ENCODE results near the gene SLC40A1. TPM values are rescaled to one million over a fixed set of nuclear protein-coding genes. Genes with fewer than 3 reads are reported as not detected.
A peak's percentile ranks its signal among the peaks of the same experiment; 100 is the strongest.

Gene SLC40A1
- total RNA-seq, 1 donor from 2014 or later, result 3.1 TPM

- H3K4me1 Mint-ChIP-seq (ENCODE audit: low read depth, unreplicated experiment), result peaks cover 10% of the 10 kb centered on the region
- H3K4me3 ChIP-seq (ENCODE audit: insufficient read depth, low read depth, low read length), result no peak overlapping the region
- FAIRE-seq, result no peak
These were observed 21.9 kb downstream of the SLC40A1 start for GRCh38 chr2:189558516-189559272.

GRCh38 chr2:189557373-189557772 lies 23.2 kb downstream of the SLC40A1 start:
- no peaks in the 10 kb centered on the region for H3K36me3 ChIP-seq (ENCODE audit: insufficient read depth, low read length)
- Mint-ChIP-seq H3K27ac (ENCODE audit: unreplicated experiment) (peak overlapping the region; percentile 53), H3K4me3 (ENCODE audit: unreplicated experiment) (no peak overlapping the region), H3K9me3 (ENCODE audit: unreplicated experiment) (no peaks in the 10 kb centered on the region), H3K4me1 (ENCODE audit: low read depth, unreplicated experiment) (peaks cover 10% of the 10 kb centered on the region), H3K36me3 (ENCODE audit: low read depth, unreplicated experiment) (no peaks in the 10 kb centered on the region), H3K27me3 (ENCODE audit: low read depth, unreplicated experiment) (no peaks in the 10 kb centered on the region)
- no peak overlapping the region for H3K4me2 ChIP-seq (ENCODE audit: low read length)
- H3K27ac ChIP-seq (ENCODE audit: low read depth, low read length), result no peak overlapping the region
- no peaks in the 10 kb centered on the region for H4K20me1 ChIP-seq (ENCODE audit: insufficient read depth, low read length)
- H3K4me3 ChIP-seq (ENCODE audit: insufficient read depth, low read depth, low read length), result no peak overlapping the region
- no peaks in the 10 kb centered on the region for H3K79me2 ChIP-seq (ENCODE audit: insufficient read depth, low read length)
- no peak for FAIRE-seq
- no peaks in the 10 kb centered on the region for H3K4me1 ChIP-seq (ENCODE audit: insufficient read depth, low read length)
- no peak overlapping the region for H2AFZ ChIP-seq (ENCODE audit: low read depth, low read length)
- H3K27me3 ChIP-seq (ENCODE audit: insufficient read depth, low read length), result no peaks in the 10 kb centered on the region
- no peak overlapping the region for H3K9ac ChIP-seq (ENCODE audit: low read length)
- no peak for TF ChIP-seq CTCF (IDR thresholded peaks at IDR 0.05; ENCODE audit: insufficient read depth, low read depth, low read length)
- no peak for TF ChIP-seq EZH2 (IDR thresholded peaks at IDR 0.05; ENCODE audit: insufficient read depth, low read length)
- H3K9me3 ChIP-seq (ENCODE audit: insufficient read depth, low read depth, low read length), result no peaks in the 10 kb centered on the region
- no peak for DNase-seq (ENCODE audit: low read depth)

More at GRCh38 chr2:189558516-189559272, 21.9 kb downstream of the SLC40A1 start:
- H3K27me3 Mint-ChIP-seq (ENCODE audit: low read depth, unreplicated experiment), result no peaks in the 10 kb centered on the region
- no peak overlapping the region for H3K27ac Mint-ChIP-seq (ENCODE audit: unreplicated experiment)
- no peaks in the 10 kb centered on the region for H3K9me3 Mint-ChIP-seq (ENCODE audit: unreplicated experiment)
- no peak overlapping the region for H3K27ac ChIP-seq (ENCODE audit: low read depth, low read length)
- no peak overlapping the region for H3K4me2 ChIP-seq (ENCODE audit: low read length)
- H3K9me3 ChIP-seq (ENCODE audit: insufficient read depth, low read depth, low read length), result no peaks in the 10 kb centered on the region
- H3K36me3 Mint-ChIP-seq (ENCODE audit: low read depth, unreplicated experiment), result no peaks in the 10 kb centered on the region
- no peak overlapping the region for H3K4me3 Mint-ChIP-seq (ENCODE audit: unreplicated experiment)
- DNase-seq (ENCODE audit: low read depth), result no peak
- H2AFZ ChIP-seq (ENCODE audit: low read depth, low read length), result no peak overlapping the region
- TF ChIP-seq EZH2 (IDR thresholded peaks at IDR 0.05; ENCODE audit: insufficient read depth, low read length) (no peak), CTCF (IDR thresholded peaks at IDR 0.05; ENCODE audit: insufficient read depth, low read depth, low read length) (no peak)
- H3K4me1 ChIP-seq (ENCODE audit: insufficient read depth, low read length), result no peaks in the 10 kb centered on the region
- H3K27me3 ChIP-seq (ENCODE audit: insufficient read depth, low read length), result no peaks in the 10 kb centered on the region
- H4K20me1 ChIP-seq (ENCODE audit: insufficient read depth, low read length), result no peaks in the 10 kb centered on the region
- no peak overlapping the region for H3K9ac ChIP-seq (ENCODE audit: low read length)
- H3K36me3 ChIP-seq (ENCODE audit: insufficient read depth, low read length), result no peaks in the 10 kb centered on the region
- no peaks in the 10 kb centered on the region for H3K79me2 ChIP-seq (ENCODE audit: insufficient read depth, low read length)

GRCh38 chr2:189556526-189556925 lies 24.1 kb downstream of the SLC40A1 start:
- H3K9me3 Mint-ChIP-seq (ENCODE audit: unreplicated experiment), result no peaks in the 10 kb centered on the region
- TF ChIP-seq CTCF (IDR thresholded peaks at IDR 0.05; ENCODE audit: insufficient read depth, low read depth, low read length) (no peak), EZH2 (IDR thresholded peaks at IDR 0.05; ENCODE audit: insufficient read depth, low read length) (no peak)
- H3K27ac ChIP-seq (ENCODE audit: low read depth, low read length), result no peak overlapping the region
- no peaks in the 10 kb centered on the region for H3K9me3 ChIP-seq (ENCODE audit: insufficient read depth, low read depth, low read length)
- no peak overlapping the region for H3K27ac Mint-ChIP-seq (ENCODE audit: unreplicated experiment)
- H3K36me3 Mint-ChIP-seq (ENCODE audit: low read depth, unreplicated experiment), result no peaks in the 10 kb centered on the region
- no peak overlapping the region for H2AFZ ChIP-seq (ENCODE audit: low read depth, low read length)
- H3K36me3 ChIP-seq (ENCODE audit: insufficient read depth, low read length), result no peaks in the 10 kb centered on the region
- no peak overlapping the region for H3K9ac ChIP-seq (ENCODE audit: low read length)
- peaks cover 13% of the 10 kb centered on the region for H3K4me1 Mint-ChIP-seq (ENCODE audit: low read depth, unreplicated experiment)
- H3K27me3 ChIP-seq (ENCODE audit: insufficient read depth, low read length), result no peaks in the 10 kb centered on the region
- no peak for DNase-seq (ENCODE audit: low read depth)
- H3K79me2 ChIP-seq (ENCODE audit: insufficient read depth, low read length), result no peaks in the 10 kb centered on the region
- H3K4me1 ChIP-seq (ENCODE audit: insufficient read depth, low read length), result no peaks in the 10 kb centered on the region
- no peaks in the 10 kb centered on the region for H3K27me3 Mint-ChIP-seq (ENCODE audit: low read depth, unreplicated experiment)
- H4K20me1 ChIP-seq (ENCODE audit: insufficient read depth, low read length), result no peaks in the 10 kb centered on the region
- H3K4me3 Mint-ChIP-seq (ENCODE audit: unreplicated experiment), result no peak overlapping the region
- H3K4me3 ChIP-seq (ENCODE audit: insufficient read depth, low read depth, low read length), result no peak overlapping the region
- FAIRE-seq, result no peak
- no peak overlapping the region for H3K4me2 ChIP-seq (ENCODE audit: low read length)

Data from astrocyte (in vitro differentiated cells and primary cell).